ENCODE data around the gene NRXN3. TPM values are rescaled to one million over a fixed set of nuclear protein-coding genes. Genes with fewer than 3 reads are reported as not detected.

NRXN3 gene
- total RNA-seq, 1 experiment from 2014 or later = not detected

GRCh38 chr14:79732911-79733655 is 1562.9 kb downstream of the NRXN3 start:
- ChIA-PET CTCF (no interaction called here), POLR2A (no interaction called here)
- ATAC-seq (no peak), DNase-seq (ENCODE audit: low read depth, low spot score) (no peak)
- no TSS peak for BruUV-seq (replicated peaks)
- in situ Hi-C loops (cut with HindIII; ENCODE audit: low pct_unique_long_range_greater_than_20kb, low sequenced_read_pairs) = no loop called here
- no peak overlapping the region for H3K4me3 ChIP-seq (ENCODE audit: low read depth in 2 of 2, low read length in 2 of 2)
- H3K36me3 ChIP-seq (ENCODE audit: control insufficient read depth, insufficient read depth, low read length) = no peaks in the 10 kb centered on the region
- H3K27me3 ChIP-seq (ENCODE audit: control insufficient read depth, insufficient read depth, low read length) = no peaks in the 10 kb centered on the region
- H3K4me1 ChIP-seq (ENCODE audit: control insufficient read depth, insufficient read depth, low read length) = no peaks in the 10 kb centered on the region
- intact Hi-C loops (cut with micrococcal nuclease; ENCODE audit: unreplicated experiment) = no loop called here
- TF ChIP-seq SIN3A (IDR thresholded peaks at IDR 0.05; ENCODE audit: borderline replicate concordance, insufficient read depth, low read depth, low read length) = no peak
- no peak for TF ChIP-seq POLR2AphosphoS5 (IDR thresholded peaks at IDR 0.05; ENCODE audit: low read depth, low read length)
- no peak for TF ChIP-seq REST (IDR thresholded peaks at IDR 0.05; ENCODE audit: insufficient read depth in 1 of 2, low read depth in 2 of 2, low read length in 1 of 2)
- TF ChIP-seq CTCF (IDR thresholded peaks at IDR 0.05) = no peak
- TF ChIP-seq TCF7L2 (IDR thresholded peaks at IDR 0.05; ENCODE audit: low read depth, low read length) = no peak
- no peak overlapping the region for H3K27ac ChIP-seq (ENCODE audit: low read length)
- H3K9me3 ChIP-seq (ENCODE audit: control insufficient read depth, insufficient read depth, low read depth, low read length) = no peaks in the 10 kb centered on the region

- no TSS peak for BruUV-seq (replicated peaks)
- no peaks in the 10 kb centered on the region for H3K27me3 ChIP-seq (ENCODE audit: control insufficient read depth, insufficient read depth, low read length)
- intact Hi-C loops (cut with micrococcal nuclease; ENCODE audit: unreplicated experiment) (no loop called here), in situ Hi-C loops (cut with HindIII; ENCODE audit: low pct_unique_long_range_greater_than_20kb, low sequenced_read_pairs) (no loop called here)
- no peaks in the 10 kb centered on the region for H3K36me3 ChIP-seq (ENCODE audit: control insufficient read depth, insufficient read depth, low read length)
- no peaks in the 10 kb centered on the region for H3K9me3 ChIP-seq (ENCODE audit: control insufficient read depth, insufficient read depth, low read depth, low read length)
- TF ChIP-seq POLR2AphosphoS5 (IDR thresholded peaks at IDR 0.05; ENCODE audit: low read depth, low read length) = no peak
- no peak for TF ChIP-seq CTCF (IDR thresholded peaks at IDR 0.05)
- no peak for TF ChIP-seq TCF7L2 (IDR thresholded peaks at IDR 0.05; ENCODE audit: low read depth, low read length)
- no peak for TF ChIP-seq SIN3A (IDR thresholded peaks at IDR 0.05; ENCODE audit: borderline replicate concordance, insufficient read depth, low read depth, low read length)
- no peak for TF ChIP-seq REST (IDR thresholded peaks at IDR 0.05; ENCODE audit: insufficient read depth in 1 of 2, low read depth in 2 of 2, low read length in 1 of 2)
- no peak overlapping the region for H3K4me3 ChIP-seq (ENCODE audit: low read depth in 2 of 2, low read length in 2 of 2)
- ATAC-seq (no peak), DNase-seq (ENCODE audit: low read depth, low spot score) (no peak)
- no peak overlapping the region for H3K27ac ChIP-seq (ENCODE audit: low read length)
- ChIA-PET CTCF (no interaction called here), POLR2A (no interaction called here)
- no peaks in the 10 kb centered on the region for H3K4me1 ChIP-seq (ENCODE audit: control insufficient read depth, insufficient read depth, low read length)
Measured at GRCh38 chr14:79734151-79734550, 1564.0 kb downstream of the NRXN3 start.

Measured in Panc1 (cell line).